Measurements from ENCODE around the gene CMTM8.

DNA sequence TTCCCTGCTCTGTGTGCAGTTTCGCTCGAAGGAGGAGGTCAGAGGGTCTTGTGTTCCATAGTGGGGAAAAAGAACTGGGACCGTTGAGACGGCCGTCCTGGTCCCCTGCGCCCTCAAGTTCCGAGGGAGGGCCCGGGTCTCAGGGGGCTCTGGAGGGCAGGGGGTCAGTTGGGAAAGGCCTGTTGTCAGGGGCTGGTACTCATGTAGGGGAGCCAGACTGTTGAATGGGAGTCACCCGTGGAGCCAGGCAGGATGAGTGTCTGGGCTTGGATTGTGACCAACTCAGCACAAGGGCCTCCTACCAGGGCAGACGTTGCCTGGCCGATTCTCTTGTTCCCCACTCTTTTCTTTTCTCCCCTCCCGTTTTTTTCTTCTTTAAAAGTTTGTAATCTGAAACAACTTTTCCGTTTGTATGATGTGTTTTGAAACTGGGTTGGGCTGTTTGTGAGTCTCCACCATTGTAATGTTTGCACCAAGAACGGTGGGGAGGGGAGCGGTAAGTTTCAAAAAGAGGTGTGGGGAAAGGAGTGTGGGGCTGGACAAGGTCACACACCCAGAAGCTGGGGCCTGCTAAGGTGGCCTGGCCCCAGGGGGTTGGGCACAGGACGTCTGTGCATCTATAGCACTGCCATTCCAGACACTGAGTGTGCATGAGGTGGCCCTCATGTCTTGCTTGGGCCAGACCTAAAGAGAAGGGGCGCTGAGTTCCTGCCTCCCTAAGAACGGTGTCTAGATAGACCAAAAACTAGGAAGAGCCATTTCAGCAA is 154.2 kb downstream of the CMTM8 start:
- TF ChIP-seq GATA3 (IDR thresholded peaks at IDR 0.05; ENCODE audit: low read depth, low read length), result no peak
- TF ChIP-seq GATA2 (IDR thresholded peaks at IDR 0.05; ENCODE audit: low read depth, low read length), result no peak
